Activated CD4-positive, alpha-beta T cell treated with anti-CD3 and anti-CD28 coated beads for 48 hours (primary cell): Measurements from ENCODE around the gene TRIM62.

Source experiments
- DNase-seq: peaks from one replicate; pipeline ENCODE4 v3.0.0-alpha.2; 2020

Gene TRIM62

DNA sequence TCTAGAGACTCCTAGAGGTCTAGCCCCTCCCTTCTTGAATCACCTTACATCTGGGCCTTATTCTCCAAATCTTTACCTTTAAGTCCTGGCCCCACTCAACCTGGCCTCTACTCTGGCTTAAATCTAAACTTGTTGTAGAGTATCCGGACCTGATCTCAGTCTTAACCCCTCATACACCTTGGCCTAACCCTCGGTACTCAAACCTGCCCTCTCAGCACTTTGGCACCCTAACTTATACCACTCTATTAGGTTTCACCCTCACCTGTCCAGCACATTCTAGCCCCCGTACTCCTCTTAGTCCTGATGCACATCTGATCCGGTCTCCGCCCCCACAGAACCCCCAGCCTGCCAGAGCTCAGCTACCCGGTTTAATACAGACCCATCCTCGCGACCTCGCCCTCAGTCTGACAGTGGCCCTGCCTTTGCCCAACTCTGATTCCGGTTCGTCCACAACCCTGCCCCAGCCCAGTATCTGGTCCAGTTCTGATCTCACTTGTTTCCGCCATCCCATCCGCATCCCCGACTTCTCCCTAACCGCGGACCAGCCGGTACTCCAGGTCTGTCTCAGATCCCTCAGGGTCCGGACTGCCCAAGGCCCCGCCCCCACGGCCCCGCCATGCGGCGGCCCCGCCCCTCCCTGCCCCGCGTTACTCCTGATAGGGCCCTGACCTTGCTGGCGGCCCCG, 1.5 kb downstream of the TRIM62 start:
- no peak for DNase-seq

DNA sequence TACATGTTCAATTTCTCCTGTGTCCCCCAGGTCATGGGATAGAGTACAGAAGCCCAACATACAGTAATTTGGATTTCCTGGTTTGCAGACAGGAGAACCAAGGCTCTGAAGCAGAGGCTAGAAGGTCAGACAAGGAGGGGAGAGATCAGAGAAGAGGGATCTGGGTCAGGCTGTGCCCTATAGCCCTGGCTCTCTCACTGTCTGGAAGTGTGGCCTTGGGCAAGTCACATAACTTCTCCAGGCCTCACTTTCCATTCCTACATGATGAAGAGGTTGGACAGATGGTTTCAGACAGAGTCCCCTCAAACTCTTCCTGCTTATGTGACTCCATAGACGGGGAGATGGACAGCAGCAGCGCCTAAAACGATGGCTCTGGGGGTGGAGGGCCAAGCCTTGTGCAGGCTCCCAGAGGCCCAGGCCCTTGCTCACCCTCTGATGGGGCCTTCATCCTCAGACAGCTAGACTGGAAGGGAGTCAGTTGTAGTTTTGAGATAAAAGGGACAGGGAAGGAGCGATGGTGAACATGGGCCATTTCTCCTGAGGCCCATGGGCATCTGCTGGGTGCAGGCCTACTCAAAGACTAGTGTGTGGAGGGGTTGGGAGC, 2.9 kb downstream of the TRIM62 start:
- DNase-seq: no peak

DNA sequence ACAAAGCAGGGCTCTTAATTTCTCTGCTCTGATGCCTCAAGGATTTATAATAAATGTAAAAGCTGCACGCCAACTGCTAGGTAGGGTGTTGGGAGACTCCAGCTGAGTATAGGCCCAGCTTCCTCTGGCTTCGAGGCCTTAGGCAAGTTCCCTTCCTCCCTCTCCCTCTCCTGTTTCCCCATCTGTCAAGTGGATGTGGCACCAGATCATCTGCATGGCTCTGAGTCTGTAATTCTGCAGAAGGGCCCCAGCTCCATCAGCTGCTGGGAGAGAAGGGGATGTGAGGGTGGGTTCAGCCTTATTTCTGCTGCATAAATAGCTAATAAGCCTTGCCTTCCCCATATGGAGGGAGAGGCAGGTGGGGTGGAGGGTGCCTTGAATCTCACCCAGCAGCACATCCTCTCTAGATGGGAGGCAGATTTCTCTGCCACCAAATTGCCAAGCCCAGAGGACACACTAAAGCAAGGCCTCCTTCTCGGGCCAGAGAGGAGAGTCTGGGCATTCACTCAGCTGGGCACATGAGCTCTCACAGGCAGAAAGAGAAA, 3.8 kb downstream of the TRIM62 start:
- DNase-seq: no peak

DNA sequence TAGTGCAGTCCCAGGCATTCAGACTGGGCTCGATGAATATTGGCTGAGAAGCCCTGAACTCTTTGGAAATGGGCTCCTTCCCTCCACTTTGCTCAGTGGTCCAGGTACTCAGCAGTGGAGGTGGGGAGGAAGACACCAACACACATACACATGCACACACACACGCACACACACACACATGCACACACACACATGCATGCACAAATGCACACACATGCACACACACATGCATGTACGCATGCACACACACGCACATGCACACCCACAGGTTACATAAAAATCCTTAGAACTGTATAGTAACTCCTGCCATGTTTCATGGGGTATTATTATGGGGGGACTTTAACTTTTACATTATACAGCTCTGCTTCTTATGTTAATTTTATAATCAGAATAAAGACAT, 5.0 kb downstream of the TRIM62 start:
- no peak for DNase-seq

DNA sequence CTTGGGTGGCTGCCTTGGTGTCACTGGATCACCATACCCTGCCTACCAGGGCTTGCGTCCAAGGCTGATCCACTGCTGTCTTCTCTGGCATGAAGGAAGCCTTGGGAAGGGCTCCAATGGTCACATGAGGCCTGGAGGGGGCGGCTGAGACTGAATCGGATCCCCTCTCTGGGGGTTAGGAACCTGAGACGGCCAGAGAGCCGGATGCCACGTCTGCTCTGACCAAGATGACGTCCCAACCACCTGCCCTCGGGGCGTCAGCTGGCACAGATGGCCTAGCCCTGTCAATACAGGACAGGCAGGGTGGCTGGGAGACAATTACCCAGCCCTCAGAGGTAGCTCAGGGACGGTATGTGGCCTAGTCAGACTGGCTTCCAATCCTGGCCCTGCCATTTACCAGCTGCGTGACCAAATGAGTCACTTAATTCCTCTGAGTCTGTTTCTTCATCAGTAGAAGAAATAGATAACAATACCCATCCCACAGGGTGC, 5.4 kb downstream of the TRIM62 start:
- no peak for DNase-seq

DNA sequence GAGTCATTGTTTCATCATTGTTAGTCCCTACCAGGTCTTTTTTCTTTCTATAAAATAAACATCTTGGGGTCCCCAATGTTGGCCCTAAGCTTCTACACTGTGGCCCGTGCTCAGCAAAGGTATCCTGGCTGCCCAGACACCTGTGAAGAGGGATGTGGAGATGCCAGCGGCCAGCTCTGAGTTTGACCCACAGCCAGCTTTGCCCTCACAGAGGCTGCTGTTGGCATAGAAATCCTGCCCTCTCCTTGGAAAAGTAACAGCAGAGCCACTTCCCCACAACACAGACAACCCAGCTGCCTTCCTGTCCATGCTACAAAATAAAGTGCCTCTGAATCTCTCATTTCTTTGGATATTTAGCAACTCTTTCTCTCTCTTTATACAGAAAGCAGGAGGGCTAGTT, 6.0 kb downstream of the TRIM62 start:
- no peak for DNase-seq

DNA sequence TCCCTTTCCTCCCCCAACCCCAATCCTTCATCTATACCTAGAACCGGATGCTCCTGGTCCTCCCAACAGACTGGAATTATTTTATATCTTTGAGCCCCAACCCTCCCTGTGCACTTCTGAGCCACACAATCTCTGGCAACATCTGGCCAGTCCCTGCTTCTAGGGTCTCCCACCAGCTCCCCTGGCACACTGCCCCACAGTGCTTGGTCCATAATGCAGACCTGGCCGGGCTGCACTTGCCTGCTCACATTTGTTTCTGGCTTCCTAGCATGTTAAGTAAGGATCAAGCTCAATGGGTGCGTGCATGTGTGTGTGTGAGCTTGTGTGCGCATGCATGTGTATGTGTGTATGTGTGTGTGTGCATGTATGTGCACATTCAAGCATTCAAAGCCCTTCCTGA, 8.8 kb downstream of the TRIM62 start:
- DNase-seq: no peak

DNA sequence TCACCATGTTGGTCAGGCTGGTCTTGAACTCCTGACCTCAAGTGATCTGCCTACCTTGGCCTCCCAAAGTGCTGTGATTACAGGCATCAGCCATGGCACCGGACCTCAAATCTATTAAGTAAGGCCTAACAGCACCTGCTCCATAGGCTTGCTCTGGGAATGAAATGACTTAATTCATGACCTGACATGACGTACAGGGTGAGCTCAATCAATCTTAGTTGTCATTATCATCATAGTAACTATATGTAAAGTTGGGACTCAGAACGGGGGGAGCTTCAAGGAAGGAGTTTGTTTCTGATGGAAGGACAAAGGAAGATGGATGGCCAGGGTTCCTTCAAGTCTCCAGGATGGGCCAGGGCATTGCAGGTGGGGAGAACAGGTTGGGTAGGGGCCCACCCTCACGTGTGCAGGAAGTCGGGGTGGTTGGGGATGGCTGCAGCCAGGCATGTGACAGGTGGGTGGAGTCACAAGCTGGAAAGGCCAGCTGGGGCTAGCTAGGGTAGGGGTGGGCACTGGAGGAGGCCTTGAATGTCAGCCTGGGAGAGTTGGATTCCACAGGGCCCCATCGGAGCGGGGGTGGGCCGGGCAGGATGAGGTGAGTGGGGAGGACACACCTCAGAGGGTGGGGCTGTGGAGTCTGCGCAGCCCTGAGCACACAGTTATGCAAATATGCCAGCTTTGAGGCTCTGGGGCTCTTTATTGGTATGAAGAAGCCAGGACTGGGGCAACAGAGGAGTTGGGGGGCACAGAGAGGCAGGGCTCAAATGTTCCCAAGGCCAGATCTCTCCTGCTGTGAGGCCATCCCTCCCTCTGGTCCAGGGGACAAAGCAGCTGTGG, 9.6 kb downstream of the TRIM62 start:
- DNase-seq: no peak

DNA sequence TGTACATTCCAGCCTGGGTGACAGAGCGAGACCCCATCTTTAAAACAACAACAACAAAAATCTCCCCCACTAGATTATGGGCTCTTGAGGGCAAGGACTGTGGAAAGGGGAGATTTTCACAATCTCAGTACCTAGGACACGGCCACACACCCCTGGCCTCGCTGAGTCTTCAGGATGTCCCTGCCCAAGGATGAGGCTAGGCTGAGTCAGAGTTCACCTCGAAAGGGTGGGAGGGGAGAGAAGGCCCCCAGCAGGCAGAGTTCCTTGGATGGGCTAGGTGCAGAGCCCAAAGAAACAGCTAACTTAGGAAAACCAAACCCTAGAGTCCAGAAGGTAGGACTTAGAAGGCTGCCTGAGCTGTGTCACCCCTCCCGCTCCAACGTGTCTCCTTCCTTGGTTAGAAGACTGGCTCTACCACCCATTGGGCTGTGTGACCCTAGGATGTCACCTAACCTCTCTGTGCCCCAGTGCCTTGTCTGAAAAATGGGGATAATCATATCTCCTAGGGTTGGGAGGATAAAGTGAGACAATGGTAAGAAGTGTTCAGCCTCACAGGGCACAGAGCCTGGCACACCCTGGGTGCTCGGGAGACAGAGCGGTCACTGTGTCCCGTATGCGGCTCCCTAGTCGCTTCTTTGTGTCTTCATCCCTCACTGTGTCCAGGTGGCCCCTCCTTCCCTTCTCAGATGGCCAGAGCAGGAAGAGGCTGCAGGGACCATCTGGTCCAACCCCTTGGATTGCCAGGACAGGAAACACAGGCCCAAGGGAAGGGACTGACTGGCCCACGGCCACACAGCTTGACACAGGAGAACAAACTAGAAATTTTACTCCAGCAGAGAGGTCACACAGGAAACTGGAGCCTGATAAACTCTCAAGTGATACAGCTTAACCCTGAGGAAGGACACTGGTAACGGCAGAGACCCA, 11.2 kb downstream of the TRIM62 start:
- DNase-seq: no peak

DNA sequence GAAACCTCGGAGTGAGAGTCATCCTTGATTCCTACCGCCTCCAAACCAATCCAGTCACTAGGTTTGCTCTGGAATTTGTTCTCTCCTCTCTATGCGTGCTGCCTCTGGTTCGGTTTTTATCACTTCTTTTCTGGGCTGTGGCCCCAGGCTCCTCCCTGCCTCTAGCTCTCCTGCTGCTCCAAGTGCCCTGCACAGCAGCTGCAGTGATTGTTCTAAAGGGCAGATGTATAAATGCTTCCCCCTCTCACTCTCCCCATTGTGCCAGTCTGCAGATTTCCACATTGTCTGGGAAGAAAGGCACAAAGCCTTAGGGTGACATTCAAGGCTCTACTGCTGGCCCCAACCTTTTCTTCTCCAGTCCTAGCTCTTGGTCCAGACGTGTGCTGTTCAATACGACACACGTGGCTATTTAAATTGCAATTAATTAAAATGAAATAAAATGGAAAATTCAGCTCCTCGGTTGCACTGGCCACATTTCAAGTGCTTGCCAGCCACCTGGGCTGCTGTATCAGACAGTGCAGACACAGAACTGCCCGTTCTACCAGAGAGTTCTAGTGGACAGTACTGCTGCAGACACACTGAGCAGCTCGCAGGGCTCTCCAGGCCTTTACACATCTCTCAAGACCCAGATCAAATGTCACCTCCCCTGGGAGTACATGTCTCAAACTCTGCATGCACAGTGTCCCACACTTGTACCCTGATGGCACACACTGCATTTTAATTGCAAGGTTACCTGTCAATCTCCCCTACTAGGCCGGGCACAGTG, 12.4 kb downstream of the TRIM62 start:
- no peak for DNase-seq

DNA sequence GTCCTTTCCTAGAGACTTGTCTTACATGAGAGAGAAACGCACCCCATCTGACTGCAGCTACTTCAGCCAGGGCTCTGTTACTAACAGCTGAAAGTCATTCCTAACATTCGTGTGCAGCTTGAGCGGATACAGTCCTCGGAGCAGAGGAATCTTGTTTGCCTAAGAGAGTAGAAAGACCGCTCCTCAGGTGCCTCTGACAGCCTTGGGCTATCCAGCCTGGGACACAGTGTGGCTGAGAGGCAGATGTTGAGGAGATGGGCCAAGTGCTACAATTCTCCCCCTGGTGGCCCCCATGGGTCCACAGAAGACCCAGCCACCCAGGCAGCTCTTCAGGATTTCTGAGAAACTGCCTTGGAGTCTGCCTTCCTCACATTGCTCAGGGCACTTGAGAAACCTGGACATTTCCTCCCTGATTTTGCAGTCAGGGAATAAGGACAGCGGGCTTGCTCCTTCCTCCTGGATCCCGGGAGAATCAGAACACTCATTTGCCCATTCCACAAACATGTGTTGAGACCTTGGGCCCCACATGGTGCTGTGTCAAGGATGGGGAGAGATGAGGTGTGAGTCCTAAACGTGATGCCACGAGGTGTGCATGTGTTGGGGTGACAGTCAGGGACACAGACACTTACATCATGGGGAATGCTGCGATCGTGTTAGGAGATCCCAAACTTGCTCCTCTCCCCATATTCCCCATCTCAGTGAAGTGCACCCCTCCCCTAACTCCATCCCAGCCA, 13.1 kb downstream of the TRIM62 start:
- DNase-seq: no peak

DNA sequence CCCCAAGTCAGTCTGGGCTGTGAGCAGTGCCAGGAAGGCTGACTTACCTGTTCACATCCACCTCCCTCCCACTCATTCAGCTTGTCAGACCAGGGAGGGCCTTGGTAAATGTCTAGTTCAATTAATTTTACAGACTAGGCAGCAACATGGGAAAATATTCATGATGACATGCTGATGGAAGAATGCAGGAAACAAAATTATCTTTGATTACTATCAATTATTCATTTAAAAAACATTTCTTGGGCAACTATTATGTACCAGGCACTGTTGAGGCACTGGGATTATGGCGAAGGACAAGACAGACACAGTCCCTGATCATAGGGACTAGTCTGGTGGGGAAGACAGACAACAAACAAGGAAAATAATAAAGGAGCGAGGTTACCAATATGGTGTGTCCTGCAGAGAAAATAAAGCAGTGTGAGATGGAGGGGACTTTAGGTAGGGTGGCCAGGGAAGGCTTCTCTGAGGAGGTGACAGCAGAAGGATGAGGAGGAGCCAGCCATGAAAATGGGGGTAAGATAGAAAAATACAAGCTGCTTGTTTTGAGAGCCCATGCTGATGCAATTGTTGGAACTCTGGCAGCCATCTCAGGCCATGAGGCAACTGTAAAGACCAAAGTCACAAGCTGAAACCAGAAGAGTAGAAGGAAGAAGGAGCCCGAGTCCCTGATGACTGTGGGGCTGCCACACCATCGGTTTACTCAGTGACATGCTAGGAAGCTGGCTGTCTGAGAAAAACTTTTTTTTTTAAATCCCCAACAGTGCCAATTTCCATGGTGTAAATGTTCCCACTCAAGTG, 14.0 kb downstream of the TRIM62 start:
- DNase-seq: no peak

DNA sequence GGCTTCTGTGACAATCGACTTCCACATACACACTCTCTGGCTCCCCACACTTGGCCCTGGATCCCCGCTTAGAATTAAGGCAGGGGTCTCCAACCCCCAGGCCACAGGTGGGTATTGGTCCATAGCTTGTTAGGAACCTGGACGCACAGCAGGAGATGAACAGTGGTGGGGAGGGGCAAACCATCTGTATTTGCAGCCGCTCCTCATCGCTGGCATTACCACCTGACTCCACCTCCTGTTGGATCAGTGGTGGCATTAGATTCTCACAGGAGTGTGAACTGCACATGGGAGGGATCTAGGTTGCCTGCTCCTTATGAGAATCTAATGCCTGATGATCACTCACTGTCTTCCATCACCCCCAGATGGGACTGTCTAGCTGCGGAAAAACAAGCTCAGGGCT, 16.0 kb downstream of the TRIM62 start:
- no peak for DNase-seq

DNA sequence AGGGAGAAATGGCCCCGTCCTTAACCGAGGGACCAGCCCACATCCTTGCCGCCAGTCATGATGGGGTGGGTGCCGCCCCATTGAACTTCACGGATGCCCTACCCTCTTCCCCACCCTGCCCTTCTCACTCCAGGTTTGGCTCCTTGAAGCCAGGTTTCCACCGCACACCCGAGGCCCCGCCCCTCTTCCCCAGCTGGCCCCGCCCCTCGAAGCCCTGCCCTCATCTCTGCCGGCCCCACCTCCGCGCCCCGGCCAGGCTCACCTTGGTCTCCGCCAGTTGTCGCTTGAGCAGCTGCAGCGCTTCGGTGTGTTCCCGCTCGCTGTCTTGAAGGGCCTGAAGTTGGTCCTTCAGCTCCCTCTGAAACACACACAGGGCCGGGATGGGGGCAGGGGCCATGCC, 16.6 kb downstream of the TRIM62 start:
- no peak for DNase-seq

DNA sequence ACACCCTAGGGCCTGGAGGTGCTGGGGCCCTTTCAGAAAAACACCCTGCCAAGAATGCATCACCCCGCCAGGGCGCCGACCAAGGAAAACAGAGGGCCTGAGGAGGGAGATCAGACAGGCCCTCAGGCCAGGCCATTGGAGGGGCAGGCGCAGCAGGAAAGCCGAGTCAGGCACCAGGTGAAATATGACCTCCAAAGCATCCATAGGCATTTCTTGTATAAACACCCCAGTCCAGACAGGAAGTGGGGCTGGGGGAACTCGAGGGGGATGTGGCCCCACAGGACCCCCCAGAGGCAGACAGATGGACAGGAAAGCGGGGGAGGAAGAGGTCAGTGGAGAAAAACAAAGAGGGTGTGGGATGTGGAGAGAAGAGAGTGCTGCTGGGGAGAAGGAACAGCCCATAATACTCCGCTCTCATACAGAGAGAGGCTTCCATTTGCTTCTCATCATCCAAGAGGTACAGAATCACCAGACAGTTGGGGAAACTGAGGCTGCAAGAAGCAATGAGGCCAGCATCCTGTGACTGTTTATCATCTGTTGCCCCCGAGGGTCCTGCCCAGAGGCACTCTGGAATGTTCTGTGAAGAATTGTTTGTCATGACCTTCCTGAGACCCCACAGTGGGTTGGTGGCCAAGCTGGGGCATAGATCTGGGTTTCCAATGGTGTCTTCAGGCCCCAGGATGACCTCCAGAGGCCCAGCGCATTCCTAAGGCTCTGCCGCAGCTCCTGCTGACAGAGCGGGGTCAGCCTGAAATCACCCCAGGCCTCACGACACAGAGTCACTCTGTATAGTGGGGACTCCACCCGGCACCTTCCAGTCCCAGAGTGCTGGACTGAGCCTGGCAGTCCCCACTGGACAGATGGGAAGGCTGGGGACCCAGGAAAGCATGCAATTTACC, 18.0 kb downstream of the TRIM62 start:
- DNase-seq: no peak

DNA sequence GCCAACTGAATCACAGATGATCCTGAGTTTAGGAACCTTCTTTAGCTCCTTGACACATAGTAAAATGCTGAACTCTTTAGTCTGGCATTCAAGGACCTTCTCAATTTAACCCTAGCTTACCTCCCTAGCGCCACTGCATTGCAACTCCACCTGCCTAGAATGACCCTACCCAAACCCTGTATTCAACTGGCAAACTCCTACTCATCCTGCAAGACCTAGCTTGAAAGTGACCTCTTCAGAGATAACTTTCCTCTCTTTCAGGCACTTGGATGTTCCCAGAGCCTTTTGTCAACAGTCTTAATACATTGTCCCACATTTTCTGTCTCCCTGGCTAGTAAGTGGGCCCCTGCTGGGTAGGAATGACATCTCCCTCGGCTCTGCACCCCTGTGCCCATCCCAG, 19.7 kb downstream of the TRIM62 start:
- DNase-seq: no peak

DNA sequence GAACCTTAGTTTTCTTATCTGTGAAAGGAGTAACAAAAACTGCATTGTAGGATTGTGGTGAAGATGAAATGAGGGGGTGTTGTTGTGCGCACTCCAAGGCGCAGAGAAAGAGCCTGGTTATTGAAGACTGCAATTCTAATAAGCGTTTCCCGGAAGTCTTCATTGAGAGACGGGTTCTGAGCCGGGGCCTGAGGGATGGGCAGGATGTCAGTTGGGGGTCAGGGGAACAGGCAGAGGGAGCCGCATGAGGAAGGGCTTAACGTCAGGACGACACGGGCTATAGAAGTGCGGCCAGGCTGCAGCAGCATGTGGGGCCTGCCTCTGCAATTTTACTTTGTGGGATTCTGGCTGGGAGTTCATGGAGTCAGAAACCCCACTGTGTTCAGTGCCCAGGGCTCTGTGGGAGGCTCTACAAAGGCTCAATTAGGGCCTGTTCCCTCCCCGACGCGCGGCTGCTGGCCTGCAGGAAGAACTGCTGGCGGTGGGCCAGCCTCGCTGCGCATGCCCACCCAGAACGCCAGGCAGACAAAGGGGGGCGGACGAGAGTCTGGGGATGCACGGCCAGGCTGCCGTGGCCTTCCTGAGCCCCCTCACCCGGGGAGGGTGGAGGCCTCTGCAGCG, 20.7 kb downstream of the TRIM62 start:
- no peak for DNase-seq

DNA sequence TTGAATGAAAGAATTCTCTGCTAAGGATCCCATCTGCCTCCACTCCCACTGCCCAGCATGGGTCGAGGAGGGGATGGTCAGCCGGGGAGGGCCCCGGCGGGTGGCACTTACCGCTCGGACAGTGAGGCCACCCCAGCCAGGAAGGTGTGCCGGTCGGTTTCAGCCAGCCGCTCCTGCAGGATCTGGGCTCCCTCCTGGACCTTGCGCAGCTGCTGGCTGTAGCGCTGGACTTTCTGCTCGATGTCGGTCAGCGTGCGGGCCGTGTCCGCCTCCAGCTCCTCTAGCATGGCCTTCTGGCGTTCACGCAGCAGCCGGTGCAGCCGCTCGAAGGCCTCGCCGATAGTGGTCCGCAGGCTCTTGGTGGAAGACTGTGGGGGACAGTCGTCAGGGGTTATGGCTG, 22.3 kb downstream of the TRIM62 start:
- DNase-seq: no peak

DNA sequence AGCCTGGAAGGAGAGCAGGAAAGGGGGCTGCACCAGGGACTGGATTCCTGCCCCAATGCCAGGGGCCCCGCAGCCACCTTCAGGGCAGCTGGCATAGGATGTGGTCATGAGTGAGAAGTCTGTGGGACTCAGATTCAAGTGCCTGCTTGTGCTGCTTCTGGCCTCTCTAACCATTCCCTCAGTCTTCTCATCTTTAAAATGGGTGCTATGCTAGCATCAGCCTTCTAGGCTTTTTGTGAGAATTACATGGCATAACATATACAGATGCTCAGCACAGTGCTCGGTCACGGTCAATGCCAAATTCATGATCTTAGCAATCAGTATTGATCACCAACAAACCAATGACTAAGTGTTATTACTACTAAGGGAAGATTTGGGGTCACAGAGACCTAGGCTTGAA, 23.5 kb downstream of the TRIM62 start:
- DNase-seq: no peak
